Caco-2 (cell line): ENCODE measurements around the gene UBAP1L. TPM values are rescaled to one million over a fixed set of nuclear protein-coding genes. Genes with fewer than 3 reads are reported as not detected.

Experiments
- BruUV-seq: library from RNA; stranded (reverse); fragments of 400-500 nt; replicated peaks from 2 replicates; lab custom pipeline; 2021; lab: Mats Ljungman, UMichigan
- CTCF ChIA-PET: fragments of 300-600 bp; sonication (Branson Sonifier 250); formaldehyde crosslinking; loops from one replicate; lab custom pipeline; 2022; ENCODE audit warnings: antibody characterized with exemption; lab: Charles Lee
- POLR2A ChIA-PET: fragments of 300-600 bp; sonication (Branson Sonifier 250); formaldehyde crosslinking; loops from one replicate; lab custom pipeline; 2022; ENCODE audit warnings: antibody characterized with exemption; lab: Charles Lee
- DNase-seq, 2 experiments: peaks; one replicate each; pipeline versions ENCODE4 v3.0.0 to v3.0.0-alpha.2; 2020 to 2022
- H3K27me3 ChIP-seq: replicated peaks from 2 replicates; pipeline ENCODE4 v1.6.0; 2011; ENCODE audit warnings: low read length; ENCODE audit not compliant: control insufficient read depth, insufficient read depth
- H3K36me3 ChIP-seq: 2 replicates; pipeline ENCODE4 v1.5.1; 2011; ENCODE audit warnings: low read length; ENCODE audit not compliant: control insufficient read depth, insufficient read depth
- H3K4me1 ChIP-seq: fragments of 250-450 bp; sonication (Bioruptor Pico); 2 replicates; pipeline ENCODE4 v1.5.1; 2020; ENCODE audit warnings: mild to moderate bottlenecking
- H3K4me3 ChIP-seq: 2 replicates; pipeline ENCODE4 v1.5.1; 2011; ENCODE audit warnings: low read depth, mild to moderate bottlenecking, control low read depth, low read length
- H3K9me3 ChIP-seq: fragments of 250-450 bp; sonication (Bioruptor Pico); 2 replicates; pipeline ENCODE4 v1.5.1; 2020; ENCODE audit warnings: mild to moderate bottlenecking, moderate library complexity
- H3K27ac Mint-ChIP-seq: one replicate; pipeline ENCODE4 v1.8.0; 2022; ENCODE audit warnings: mixed read lengths; ENCODE audit not compliant: unreplicated experiment
- H3K27me3 Mint-ChIP-seq: one replicate; pipeline ENCODE4 v1.8.0; 2022; ENCODE audit warnings: mixed read lengths; ENCODE audit not compliant: insufficient read depth, unreplicated experiment
- H3K36me3 Mint-ChIP-seq: one replicate; pipeline ENCODE4 v1.8.0; 2022; ENCODE audit warnings: mild to moderate bottlenecking, mixed read lengths; ENCODE audit not compliant: insufficient read depth, unreplicated experiment
- H3K4me1 Mint-ChIP-seq: one replicate; pipeline ENCODE4 v1.8.0; 2022; ENCODE audit warnings: low read depth, mixed read lengths; ENCODE audit not compliant: unreplicated experiment
- H3K4me3 Mint-ChIP-seq: one replicate; pipeline ENCODE4 v1.8.0; 2022; ENCODE audit warnings: mild to moderate bottlenecking, moderate library complexity, mixed read lengths; ENCODE audit not compliant: unreplicated experiment
- H3K9me3 Mint-ChIP-seq: one replicate; pipeline ENCODE4 v1.8.0; 2022; ENCODE audit warnings: mixed read lengths; ENCODE audit not compliant: unreplicated experiment
- CTCF ChIP-seq, 2 experiments: fragments of 200-600 bp in 1 of 2; IDR thresholded peaks; 1 replicate in 1 of 2; 2 replicates in 1 of 2; pipeline versions ENCODE4 v1.5.1 to v1.8.0; 2011 to 2022; ENCODE audit warnings: antibody characterized with exemption in 1 of 2, control low read depth in 1 of 2, inconsistent platforms in 1 of 2, low read depth in 1 of 2, low read length in 1 of 2, mild to moderate bottlenecking in 1 of 2, moderate library complexity in 1 of 2; ENCODE audit not compliant: insufficient read depth in 1 of 2, severe bottlenecking in 1 of 2, unreplicated experiment in 1 of 2
- intact Hi-C: fragments of 100-400 bp; cut with micrococcal nuclease; formaldehyde crosslinking; loops from one replicate; pipeline ENCODE4 v1.10.0; 2022; ENCODE audit not compliant: unreplicated experiment
- total RNA-seq: library from RNA; stranded (reverse); gene quantifications from 2 replicates; pipeline ENCODE4 v1.2.3, GENCODE V29; 2022

Gene UBAP1L
- total RNA-seq, 1 experiment from 2014 or later: 2.2 TPM

GRCh38 chr15:65056868-65057548 is 58.0 kb downstream of the UBAP1L start:
- Mint-ChIP-seq H3K27ac (peak overlapping the region; percentile 91), H3K4me1 (peaks cover 25% of the 10 kb centered on the region), H3K9me3 (no peaks in the 10 kb centered on the region), H3K4me3 (peak overlapping the region; percentile 51), H3K36me3 (peaks cover 11% of the 10 kb centered on the region), H3K27me3 (no peaks in the 10 kb centered on the region)
- ChIA-PET CTCF (interaction anchor here (0.7 to 4.9 kb wide), 5 partner anchors 23 to 45 kb away, joined by 6 to 42 read pairs (median 17); no protein-coding TSS in a partner anchor), POLR2A (interaction anchor here (0.6 kb wide), 1 partner anchor 67 kb away, joined by 3 read pairs; the partner anchor contains the start of gene SPG21)
- Histone ChIP-seq H3K4me1 (peaks cover 48% of the 10 kb centered on the region), H3K36me3 (no peaks in the 10 kb centered on the region), H3K9me3 (no peaks in the 10 kb centered on the region), H3K27me3 (no peaks in the 10 kb centered on the region), H3K4me3 (no peak overlapping the region)
- DNase-seq: peak; percentile 86 to 93
- intact Hi-C loops: no loop called here
- TF ChIP-seq CTCF (IDR thresholded peaks at IDR 0.05; ENCODE audit: insufficient read depth in 1 of 2, low read depth in 1 of 2, low read length in 1 of 2, severe bottlenecking in 1 of 2, unreplicated experiment in 1 of 2): no peak
- TSS peak; percentile 69 for BruUV-seq

GRCh38 chr15:65056106-65056505 is 58.9 kb downstream of the UBAP1L start:
- POLR2A ChIA-PET: interaction anchor here (0.6 to 1.0 kb wide), 2 partner anchors 11 to 66 kb away, joined by 3 read pairs; partner anchors contain the start of gene SPG21
- H3K36me3 Mint-ChIP-seq: peaks cover 11% of the 10 kb centered on the region
- Histone ChIP-seq H3K4me1 (peaks cover 48% of the 10 kb centered on the region), H3K27me3 (no peaks in the 10 kb centered on the region), H3K9me3 (no peaks in the 10 kb centered on the region), H3K4me3 (no peak overlapping the region), H3K36me3 (no peaks in the 10 kb centered on the region)
- CTCF ChIA-PET: interaction anchor here (0.7 to 4.9 kb wide), 6 partner anchors 22 to 45 kb away, joined by 6 to 42 read pairs (median 20); no protein-coding TSS in a partner anchor
- H3K4me3 Mint-ChIP-seq: no peak overlapping the region
- no peak for DNase-seq
- H3K4me1 Mint-ChIP-seq: peaks cover 25% of the 10 kb centered on the region
- H3K27ac Mint-ChIP-seq: peak overlapping the region; percentile 91
- intact Hi-C loops: no loop called here
- no peaks in the 10 kb centered on the region for H3K27me3 Mint-ChIP-seq
- no peaks in the 10 kb centered on the region for H3K9me3 Mint-ChIP-seq
- TF ChIP-seq CTCF (IDR thresholded peaks at IDR 0.05; ENCODE audit: insufficient read depth in 1 of 2, low read depth in 1 of 2, low read length in 1 of 2, severe bottlenecking in 1 of 2, unreplicated experiment in 1 of 2): no peak
- BruUV-seq: no TSS peak

- peak in 1 of 2 experiments; percentile 25 for DNase-seq
- H3K4me1 Mint-ChIP-seq: peaks cover 25% of the 10 kb centered on the region
- peaks cover 11% of the 10 kb centered on the region for H3K36me3 Mint-ChIP-seq
- Histone ChIP-seq H3K36me3 (no peaks in the 10 kb centered on the region), H3K9me3 (no peaks in the 10 kb centered on the region), H3K4me1 (peaks cover 48% of the 10 kb centered on the region), H3K27me3 (no peaks in the 10 kb centered on the region), H3K4me3 (no peak overlapping the region)
- no peaks in the 10 kb centered on the region for H3K27me3 Mint-ChIP-seq
- POLR2A ChIA-PET: interaction anchor here (0.9 to 1.0 kb wide), 2 partner anchors 12 to 41 kb away, joined by 3 read pairs; no protein-coding TSS in a partner anchor
- H3K9me3 Mint-ChIP-seq: no peaks in the 10 kb centered on the region
- CTCF ChIA-PET: interaction anchor here (0.6 to 4.9 kb wide), 13 partner anchors 9 to 216 kb away, joined by 4 to 42 read pairs (median 6); partner anchors contain the start of genes CLPX, RASL12 and SLC51B
- TF ChIP-seq CTCF (IDR thresholded peaks at IDR 0.05; ENCODE audit: insufficient read depth in 1 of 2, low read depth in 1 of 2, low read length in 1 of 2, severe bottlenecking in 1 of 2, unreplicated experiment in 1 of 2): no peak
- H3K4me3 Mint-ChIP-seq: no peak overlapping the region
- peak overlapping the region; percentile 91 for H3K27ac Mint-ChIP-seq
- intact Hi-C loops: no loop called here
- BruUV-seq: no TSS peak
Observed at GRCh38 chr15:65055201-65055870, 59.7 kb downstream of the UBAP1L start.
